ENCODE measurements around the gene SLC41A1.
"Not testable (repeated sequence)": the region's sequence is repeated elsewhere in the genome, so short reads cannot be mapped to it uniquely, and the experiment has no call there.

SLC41A1 gene

DNA sequence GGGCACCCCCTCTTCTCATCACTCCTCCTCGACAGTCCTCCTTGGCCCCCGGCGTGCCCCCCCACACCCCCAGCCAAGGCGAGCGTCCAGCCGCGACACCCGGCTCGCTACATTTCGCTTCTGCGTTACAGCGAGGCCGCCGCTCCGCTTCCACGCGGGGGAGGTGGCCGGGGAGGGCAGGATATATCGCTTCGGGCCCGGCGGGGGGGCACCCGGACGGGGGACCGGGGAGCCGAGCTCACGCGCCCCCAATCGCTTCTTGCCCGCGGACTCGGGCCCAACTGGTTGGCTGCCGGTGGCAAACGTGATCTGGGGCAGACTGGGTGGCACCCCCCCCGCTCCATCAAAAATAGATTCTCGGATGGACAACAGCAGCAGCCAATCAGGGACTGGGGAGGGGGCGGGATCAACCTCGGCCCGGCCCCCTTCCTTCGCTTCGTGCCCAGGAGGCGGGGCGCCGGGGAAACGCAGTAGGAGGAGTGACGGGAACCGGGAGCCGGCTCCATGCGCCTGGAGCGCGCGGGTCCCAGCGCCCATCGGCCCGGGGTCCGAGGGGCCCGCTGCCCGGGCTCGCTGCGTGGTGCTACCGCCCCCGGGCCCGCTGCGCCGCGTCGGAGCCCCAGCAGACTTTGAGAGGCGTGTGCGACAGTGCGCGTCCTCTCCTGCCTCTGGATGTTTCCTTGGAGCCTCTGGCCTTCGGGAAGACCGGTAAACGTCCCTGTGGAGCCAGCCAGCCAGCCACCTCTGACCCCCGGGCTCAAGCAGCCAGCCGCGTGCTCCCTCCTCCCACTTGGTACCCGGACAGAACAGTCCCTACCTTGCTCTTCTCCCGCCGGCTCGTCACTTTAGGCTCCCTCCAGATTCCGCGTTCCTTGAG lies at the start of gene SLC41A1:
SLC41A1 (minus strand) TSS at position 321 of the 877 bp plus-strand sequence. CDS start 2,757 bp downstream, outside the sequence.
- peak; percentile 65 for DNase-seq (ENCODE audit: low read depth)

GRCh38 chr1:205861540-205861939 lies 48.5 kb upstream of the SLC41A1 start:
- no peak for DNase-seq (ENCODE audit: low read depth)

- no peak for DNase-seq (ENCODE audit: low read depth)
Measured at GRCh38 chr1:205858141-205858961, 45.4 kb upstream of the SLC41A1 start.

- DNase-seq (ENCODE audit: low read depth): not testable (repeated sequence)
Measured at GRCh38 chr1:205857501-205857900, 44.5 kb upstream of the SLC41A1 start.

DNA sequence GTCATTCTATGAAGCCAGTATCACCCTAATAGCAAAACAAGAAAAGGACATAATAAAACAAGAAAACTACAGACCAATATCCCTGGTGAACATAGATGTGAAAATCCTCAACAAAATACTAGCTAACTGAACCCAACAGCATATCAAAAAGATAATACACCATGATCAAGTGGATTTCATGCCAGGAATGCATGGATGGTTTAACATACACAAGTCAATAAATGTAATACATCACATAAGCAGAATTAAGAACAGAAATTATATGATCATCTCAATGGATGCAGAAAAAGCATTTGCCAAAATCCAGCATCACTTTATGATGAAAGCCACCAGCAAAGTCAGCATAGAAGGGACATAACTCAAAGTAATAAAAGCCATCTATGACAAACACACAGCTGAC lies 43.4 kb upstream of the SLC41A1 start:
- no peak for DNase-seq (ENCODE audit: low read depth)

DNA sequence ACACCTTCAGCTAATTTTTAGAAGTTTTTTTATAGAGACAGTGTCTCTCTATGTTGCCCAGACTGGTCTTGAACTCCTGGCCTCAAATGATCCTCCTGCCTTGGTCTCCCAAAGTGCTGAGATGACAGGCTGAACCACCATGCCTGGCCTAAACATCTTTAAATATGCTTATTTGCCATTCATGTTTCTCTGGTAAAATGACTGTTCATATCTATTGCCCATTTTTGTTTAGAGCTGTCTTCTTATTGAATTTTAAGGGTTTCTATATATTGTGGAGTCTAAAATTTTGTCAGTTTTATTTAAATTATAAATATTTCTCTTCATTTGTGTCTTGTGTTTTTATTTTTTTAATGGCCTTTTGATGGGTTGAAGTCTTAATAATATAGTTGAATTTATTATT lies 40.0 kb upstream of the SLC41A1 start:
- DNase-seq (ENCODE audit: low read depth): no peak

DNA sequence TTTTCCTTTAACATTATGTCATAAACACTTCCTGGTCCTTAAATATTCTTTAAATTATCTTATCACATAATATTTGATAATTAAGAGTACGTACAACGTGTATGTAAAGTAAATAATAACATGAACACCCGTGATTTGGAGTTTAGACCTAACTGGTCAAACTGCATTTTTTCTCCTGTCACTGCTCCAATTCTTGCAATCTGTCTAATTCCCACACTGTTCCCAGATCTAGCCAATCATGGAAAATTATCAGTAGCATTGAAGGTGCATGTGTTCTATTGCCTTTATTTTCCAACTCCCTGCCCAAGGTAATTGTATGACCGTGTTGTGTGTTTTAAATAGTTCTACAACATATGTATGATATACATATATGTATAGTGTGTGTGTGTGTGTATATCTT lies 39.0 kb upstream of the SLC41A1 start:
- no peak for DNase-seq (ENCODE audit: low read depth)

- no peak for DNase-seq (ENCODE audit: low read depth)
Measured at GRCh38 chr1:205849619-205850355, 36.8 kb upstream of the SLC41A1 start, which contains the start of gene PM20D1. Gene PM20D1, minus strand, starts transcription at chr1:205850132. Its CDS starts 60 bp downstream, at chr1:205850072.

GRCh38 chr1:205843036-205843859 lies 30.2 kb upstream of the SLC41A1 start:
- no peak for DNase-seq (ENCODE audit: low read depth)

- DNase-seq (ENCODE audit: low read depth): no peak
Measured at GRCh38 chr1:205842229-205842628, 29.2 kb upstream of the SLC41A1 start.

DNA sequence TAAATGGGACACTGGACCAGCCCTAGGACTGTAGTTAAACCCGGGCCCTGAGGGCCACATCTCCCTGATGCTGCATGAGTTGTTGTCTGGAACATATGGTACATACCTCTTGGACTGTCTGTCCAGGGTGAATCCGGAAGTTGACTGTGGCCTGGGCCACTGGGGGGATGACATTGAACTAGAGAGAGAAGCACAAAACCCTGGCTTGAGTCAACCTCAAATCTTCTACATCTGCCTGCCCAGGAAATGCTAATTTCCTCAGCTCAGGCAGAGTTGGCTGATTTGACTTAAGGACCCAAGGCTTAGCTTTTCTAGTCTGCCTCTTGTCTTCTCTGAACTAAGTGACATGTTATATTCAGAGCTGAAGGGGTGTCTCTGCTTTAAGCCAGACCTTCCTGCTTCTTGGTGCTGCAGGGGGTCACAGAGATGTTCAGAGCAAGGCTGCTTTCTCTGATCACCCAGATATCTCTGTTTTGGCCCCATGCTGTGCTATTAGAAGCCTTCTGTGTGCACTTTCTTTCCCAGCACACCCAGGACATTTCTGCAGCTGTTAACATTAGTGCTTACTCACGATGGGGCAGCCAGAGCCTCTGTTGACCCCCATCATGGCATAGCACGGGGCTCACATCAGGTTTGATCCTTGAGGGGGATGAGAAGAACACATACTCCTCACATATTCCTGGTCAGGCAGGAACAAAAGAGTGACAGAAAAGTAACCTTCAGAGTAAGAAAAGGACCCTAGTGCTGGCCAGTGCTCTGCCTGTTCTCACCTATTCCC lies 27.3 kb upstream of the SLC41A1 start:
- DNase-seq (ENCODE audit: low read depth): no peak

DNA sequence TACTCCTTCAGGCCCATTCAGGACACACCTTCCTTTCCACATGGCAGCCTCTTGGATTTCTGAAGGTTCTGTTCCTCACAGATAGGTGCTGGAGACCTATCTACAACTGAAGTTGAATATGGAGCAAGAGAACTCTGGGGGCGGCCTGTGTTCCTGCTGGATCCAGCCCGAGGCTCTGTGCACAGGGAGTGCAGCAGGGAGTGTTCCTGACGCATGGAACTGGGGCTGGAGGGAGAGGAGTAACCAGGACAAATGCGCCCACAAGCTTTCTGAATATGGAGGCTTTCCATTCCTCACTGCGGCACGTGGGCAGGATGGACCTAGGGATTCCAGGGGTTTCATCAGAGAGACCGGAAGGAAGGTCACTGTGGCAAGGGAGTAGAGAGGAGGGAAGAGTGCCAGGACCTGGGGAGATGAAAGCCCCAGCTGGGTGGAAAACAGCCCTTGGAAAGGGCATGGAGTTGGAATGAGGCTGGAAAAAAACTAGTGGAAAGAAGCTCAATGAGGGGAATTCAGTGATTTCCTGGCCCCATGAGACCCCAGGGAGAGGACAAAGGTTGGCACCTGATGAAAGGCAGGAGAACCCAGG lies 24.5 kb upstream of the SLC41A1 start:
- DNase-seq (ENCODE audit: low read depth): no peak

DNA sequence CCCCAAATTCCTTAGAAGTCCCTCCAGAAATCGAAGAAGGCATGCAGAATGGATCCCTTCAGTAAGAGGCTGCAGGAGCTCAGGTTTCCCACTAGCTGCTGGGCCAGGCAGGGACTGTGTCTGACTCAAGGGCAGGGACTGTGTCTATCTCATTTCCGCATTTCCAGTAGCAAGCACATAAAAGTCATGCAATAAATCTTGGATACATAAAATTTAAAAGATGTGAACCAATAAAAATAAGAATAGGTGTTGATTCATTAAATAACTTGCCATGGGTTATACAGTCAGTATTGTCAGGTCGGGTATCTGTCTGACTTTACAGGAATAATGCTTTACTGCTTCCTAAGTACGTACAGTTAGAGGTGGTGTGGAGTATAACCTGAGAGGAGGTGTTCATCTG lies 21.8 kb upstream of the SLC41A1 start:
- DNase-seq (ENCODE audit: low read depth): no peak

GRCh38 chr1:205832326-205832751 lies 19.3 kb upstream of the SLC41A1 start:
- no peak for DNase-seq (ENCODE audit: low read depth)

DNA sequence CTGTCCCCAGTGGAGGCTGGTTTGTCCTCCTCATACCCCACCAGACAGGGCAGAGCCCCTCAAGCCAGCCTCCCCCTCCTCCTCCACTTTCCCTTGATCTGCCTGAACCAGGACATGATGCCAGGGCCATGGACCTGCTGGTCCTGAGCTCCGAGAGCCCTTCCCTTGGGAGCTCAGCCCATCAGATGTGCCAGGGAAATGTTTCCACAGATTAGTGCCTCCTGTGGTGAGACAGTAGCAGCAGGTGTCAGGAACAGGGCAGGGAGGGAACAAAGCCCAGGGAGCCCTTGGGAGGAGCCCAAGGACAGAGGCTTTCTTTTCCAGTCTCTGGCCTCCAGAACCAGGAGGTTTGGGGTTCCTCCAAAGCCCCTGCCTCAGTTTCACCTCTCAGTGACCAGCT lies 14.6 kb upstream of the SLC41A1 start:
- no peak for DNase-seq (ENCODE audit: low read depth)

DNA sequence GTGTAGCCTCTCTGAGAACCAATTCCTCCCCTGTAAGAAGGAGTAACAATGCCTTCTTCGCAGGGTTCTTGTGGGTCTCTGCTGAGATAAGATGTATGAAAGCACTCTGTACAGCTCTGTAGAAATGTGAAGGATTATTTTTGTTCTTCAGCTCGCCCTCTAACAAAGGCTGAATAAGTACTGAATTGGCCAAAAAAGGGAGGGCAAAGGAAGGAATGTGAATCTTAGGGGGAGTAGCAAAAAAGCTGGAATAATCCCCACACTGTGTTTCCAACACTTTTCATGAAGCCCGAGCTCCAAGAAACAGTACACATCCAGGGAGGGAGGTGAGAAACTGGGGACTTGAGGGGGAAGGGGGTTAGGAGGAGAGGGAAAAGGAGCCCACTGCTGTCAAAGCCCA lies 14.0 kb upstream of the SLC41A1 start:
- DNase-seq (ENCODE audit: low read depth): no peak

- no peak for DNase-seq (ENCODE audit: low read depth)
Measured at GRCh38 chr1:205826016-205826806, 13.2 kb upstream of the SLC41A1 start.

GRCh38 chr1:205824180-205824579 lies 11.2 kb upstream of the SLC41A1 start:
- no peak for DNase-seq (ENCODE audit: low read depth)

GRCh38 chr1:205823260-205823659 lies 10.3 kb upstream of the SLC41A1 start:
- not testable (repeated sequence) for DNase-seq (ENCODE audit: low read depth)
